ENCODE data around the gene NLRP7. TPM values are rescaled to one million over a fixed set of nuclear protein-coding genes. Genes with fewer than 3 reads are reported as not detected.
A peak's percentile ranks its signal among the peaks of the same experiment; 100 is the strongest.
"Not testable (repeated sequence)": the region's sequence is repeated elsewhere in the genome, so short reads cannot be mapped to it uniquely, and the experiment has no call there.

Gene NLRP7
- total RNA-seq, 1 experiment from 2014 or later, result not detected

DNA sequence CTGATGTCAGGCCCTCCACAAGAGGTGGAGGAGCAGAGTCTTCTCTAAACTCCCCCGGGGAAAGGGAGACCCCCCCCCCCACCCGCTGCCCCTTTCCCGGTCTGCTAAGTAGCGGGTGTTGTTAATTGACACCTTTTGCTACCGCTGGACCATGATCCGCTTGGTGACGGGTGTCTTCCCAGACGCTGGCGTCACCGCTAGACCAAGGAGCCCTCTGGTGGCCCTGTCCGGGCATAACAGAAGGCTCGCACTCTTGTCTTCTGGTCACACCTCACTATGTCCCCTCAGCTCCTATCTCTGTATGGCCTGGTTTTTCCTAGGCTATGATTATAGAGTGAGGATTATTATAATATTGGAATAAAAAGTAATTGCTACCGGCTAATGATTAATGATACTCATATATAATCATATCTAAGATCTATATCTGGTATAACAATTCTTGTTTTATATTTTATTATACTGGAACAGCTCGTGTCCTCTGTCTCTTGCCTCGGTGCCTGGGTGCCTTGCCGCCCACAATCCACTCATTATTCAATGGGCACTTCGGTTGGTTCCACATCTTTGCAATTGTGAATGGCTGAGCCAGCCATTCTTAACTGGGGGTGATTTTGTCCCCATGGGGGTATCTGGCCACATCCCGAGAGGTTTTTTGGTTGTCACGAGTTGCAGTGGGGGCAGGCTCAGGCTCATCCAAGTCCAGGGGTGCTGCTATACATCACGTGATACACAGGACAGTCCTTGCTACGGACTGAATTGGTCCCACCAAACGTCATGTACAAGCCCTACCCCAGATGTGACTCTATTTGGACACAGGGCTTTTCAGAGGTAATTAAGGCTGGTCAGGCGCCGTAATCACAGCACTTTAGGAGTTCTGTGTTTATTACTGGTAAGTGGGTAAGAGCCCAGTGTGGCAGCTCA lies 27.4 kb downstream of the NLRP7 start:
- DNase-seq (ENCODE audit: extremely low read depth, low read depth), result not testable (repeated sequence)

- DNase-seq (ENCODE audit: extremely low read depth, low read depth), result no peak
Observed at GRCh38 chr19:54918499-54918898, 28.8 kb downstream of the NLRP7 start.

- DNase-seq (ENCODE audit: extremely low read depth, low read depth), result no peak
Observed at GRCh38 chr19:54916822-54917221, 30.5 kb downstream of the NLRP7 start.

GRCh38 chr19:54907899-54908298 lies 39.4 kb downstream of the NLRP7 start:
- not testable (repeated sequence) for DNase-seq (ENCODE audit: extremely low read depth, low read depth)

- DNase-seq (ENCODE audit: extremely low read depth, low read depth), result no peak
Observed at GRCh38 chr19:54906819-54907218, 40.5 kb downstream of the NLRP7 start.

DNA sequence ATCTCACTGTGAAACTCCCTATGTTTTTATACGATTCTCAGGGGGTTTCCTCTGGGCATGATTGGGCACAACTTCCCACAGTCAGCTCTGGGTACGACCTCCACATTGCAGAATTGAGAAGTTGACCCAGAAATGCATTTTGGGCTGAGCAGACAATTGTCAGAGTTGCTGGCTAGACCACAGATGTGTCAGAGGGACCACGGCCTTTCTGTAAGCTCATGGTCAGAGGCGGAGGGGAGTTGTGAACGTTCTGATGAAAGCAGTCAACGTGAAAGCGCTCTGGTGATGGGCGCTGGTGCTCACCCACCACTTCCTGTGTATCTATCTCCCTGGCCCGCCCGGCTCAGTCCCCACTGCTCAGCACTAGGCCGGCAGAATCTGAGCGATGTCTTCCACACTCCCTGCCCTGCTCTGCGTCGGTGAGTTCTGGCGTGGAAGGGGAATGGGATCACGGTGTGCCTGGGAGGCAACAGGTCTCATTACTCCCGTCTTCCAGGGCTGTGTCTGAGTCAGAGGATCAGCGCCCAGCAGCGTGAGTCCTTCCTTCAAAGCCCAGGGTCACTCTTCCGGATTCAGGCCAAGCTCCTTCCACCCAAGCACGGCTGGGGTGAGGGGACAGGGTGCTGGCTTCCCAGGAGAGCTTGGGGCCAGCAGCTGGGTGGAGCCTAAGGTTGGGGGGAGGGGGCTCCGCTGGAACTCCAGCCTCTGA lies 41.4 kb downstream of the NLRP7 start, which contains the start of gene NCR1:
Gene NCR1, plus strand, starts transcription at position 346 of the 709 bp plus-strand sequence. Its CDS starts 40 bp downstream, at position 386.
- DNase-seq (ENCODE audit: extremely low read depth, low read depth), result no peak

GRCh38 chr19:54905421-54905802 lies 41.9 kb downstream of the NLRP7 start:
- DNase-seq (ENCODE audit: extremely low read depth, low read depth), result no peak

DNA sequence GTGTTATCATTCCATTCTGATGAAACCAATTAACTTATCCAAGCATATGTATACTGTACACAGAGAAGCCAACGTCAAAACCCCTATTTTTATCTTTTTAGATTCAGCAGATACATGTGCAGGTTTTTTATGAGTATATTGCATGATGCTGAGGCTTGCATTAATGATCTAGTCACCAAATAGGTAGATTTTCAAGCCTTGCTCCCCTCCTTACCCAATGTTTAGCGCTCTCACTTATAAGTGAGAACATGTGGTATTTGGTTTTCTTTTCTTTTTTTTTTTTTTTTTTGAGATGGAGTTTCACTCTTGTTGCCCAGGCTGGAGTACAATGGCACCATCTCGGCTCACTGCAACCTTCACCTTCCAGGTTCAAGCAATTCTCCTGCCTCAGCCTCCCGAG lies 43.1 kb downstream of the NLRP7 start:
- not testable (repeated sequence) for DNase-seq (ENCODE audit: extremely low read depth, low read depth)

- no peak for DNase-seq (ENCODE audit: extremely low read depth, low read depth)
Observed at GRCh38 chr19:54903303-54903702, 44.0 kb downstream of the NLRP7 start.

- DNase-seq (ENCODE audit: extremely low read depth, low read depth), result no peak
Observed at GRCh38 chr19:54902061-54902460, 45.3 kb downstream of the NLRP7 start.

DNA sequence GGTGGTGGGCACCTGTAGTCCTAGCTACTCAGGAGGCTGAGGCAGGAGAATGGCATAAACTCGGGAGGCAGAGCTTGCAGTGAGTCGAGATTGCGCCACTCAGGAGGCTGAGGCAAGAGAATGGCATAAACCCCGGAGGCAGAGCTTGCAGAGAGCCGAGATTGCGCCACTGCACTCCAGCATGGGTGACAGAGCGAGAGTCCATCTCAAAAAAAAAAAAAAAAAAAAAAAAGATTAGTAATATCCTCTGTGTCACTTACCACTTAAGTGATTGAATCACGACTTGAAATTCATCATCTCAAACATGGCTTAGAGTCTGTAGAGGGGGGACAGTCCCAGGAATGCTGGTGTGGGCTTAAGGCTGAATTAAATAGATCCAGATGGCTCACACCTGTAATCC lies 46.2 kb downstream of the NLRP7 start:
- peak; percentile 7 for DNase-seq (ENCODE audit: extremely low read depth, low read depth)

DNA sequence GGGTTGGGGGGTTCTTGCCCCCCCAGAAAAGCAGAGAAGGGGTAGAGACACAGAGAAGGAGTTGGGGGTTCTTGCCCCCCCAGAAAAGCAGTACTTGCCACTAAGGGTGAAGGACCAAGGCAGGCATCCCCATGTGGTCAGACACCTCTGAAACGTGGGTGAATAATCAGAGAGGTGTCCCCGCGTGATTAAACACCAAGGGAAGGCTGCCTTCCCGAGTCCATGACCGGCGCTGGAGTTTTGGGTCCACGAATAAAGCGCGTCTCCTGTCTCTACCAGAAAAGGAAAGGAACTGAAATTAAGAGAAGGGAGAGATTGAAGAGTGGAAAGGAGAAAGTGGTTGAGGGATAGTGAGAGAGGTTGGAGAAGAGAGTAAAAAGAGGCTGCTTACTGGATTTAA lies 47.7 kb downstream of the NLRP7 start:
- not testable (repeated sequence) for DNase-seq (ENCODE audit: extremely low read depth, low read depth)

- not testable (repeated sequence) for DNase-seq (ENCODE audit: extremely low read depth, low read depth)
Observed at GRCh38 chr19:54898685-54899084, 48.6 kb downstream of the NLRP7 start.

GRCh38 chr19:54896036-54896435 lies 51.3 kb downstream of the NLRP7 start:
- DNase-seq (ENCODE audit: extremely low read depth, low read depth), result no peak

- not testable (repeated sequence) for DNase-seq (ENCODE audit: extremely low read depth, low read depth)
Observed at GRCh38 chr19:54894106-54894505, 53.2 kb downstream of the NLRP7 start.

DNA sequence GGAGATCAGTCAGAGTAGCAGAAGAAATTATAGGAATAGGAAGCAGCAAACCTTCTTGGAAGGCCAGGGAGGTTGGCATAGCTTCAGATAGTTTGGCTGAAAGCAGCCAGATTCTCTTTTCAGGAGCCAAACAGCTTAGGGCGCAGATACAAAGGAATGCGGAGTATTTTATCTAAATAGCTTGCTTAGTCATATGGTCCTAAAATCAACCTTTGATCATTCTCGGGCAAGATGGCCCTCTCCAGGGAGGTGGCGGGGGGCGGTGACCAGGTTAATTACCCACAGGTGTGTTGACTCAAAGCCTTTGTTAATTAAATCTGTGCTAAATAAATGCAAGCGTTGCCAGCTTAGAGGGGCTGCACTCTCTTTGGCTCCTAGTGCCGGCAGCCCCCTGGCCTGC lies 53.9 kb downstream of the NLRP7 start:
- DNase-seq (ENCODE audit: extremely low read depth, low read depth), result no peak

DNA sequence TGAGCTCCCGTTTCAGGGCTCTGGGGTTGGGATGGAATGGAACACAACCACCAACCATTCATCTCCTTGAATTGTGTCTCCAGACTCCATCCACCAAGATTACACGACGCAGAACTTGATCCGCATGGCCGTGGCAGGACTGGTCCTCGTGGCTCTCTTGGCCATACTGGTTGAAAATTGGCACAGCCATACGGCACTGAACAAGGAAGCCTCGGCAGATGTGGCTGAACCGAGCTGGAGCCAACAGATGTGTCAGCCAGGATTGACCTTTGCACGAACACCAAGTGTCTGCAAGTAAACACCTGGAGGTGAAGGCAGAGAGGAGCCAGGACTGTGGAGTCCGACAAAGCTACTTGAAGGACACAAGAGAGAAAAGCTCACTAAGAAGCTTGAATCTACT lies 57.8 kb downstream of the NLRP7 start:
- no peak for DNase-seq (ENCODE audit: extremely low read depth, low read depth)

GRCh38 chr19:54888239-54888638 lies 59.1 kb downstream of the NLRP7 start:
- no peak for DNase-seq (ENCODE audit: extremely low read depth, low read depth)

GRCh38 chr19:54883228-54883627 lies 64.1 kb downstream of the NLRP7 start:
- no peak for DNase-seq (ENCODE audit: extremely low read depth, low read depth)

- no peak for DNase-seq (ENCODE audit: extremely low read depth, low read depth)
Observed at GRCh38 chr19:54882758-54883157, 64.6 kb downstream of the NLRP7 start.

DNA sequence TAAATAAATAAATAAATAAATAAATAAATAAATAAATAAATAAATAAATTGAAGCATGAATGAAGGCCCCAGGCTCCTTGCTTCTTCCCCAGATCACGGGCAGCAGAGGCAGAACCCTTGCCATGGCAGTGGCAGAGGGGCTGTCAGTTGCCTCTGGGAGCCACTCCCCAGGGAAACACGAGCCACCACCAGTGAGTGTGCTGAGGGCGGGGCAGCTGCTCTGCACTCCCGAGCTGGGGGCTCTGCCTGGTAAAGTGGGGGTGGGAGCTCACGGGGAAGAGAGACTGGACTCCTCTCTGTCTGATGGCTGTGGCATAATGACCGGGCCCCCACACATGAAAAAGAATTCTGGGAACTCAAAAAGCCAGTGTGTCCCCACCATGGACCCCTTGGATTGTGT lies 65.4 kb downstream of the NLRP7 start:
- DNase-seq (ENCODE audit: extremely low read depth, low read depth), result no peak

GRCh38 chr19:54877471-54877870 lies 69.9 kb downstream of the NLRP7 start:
- DNase-seq (ENCODE audit: extremely low read depth, low read depth), result no peak

Measured in NCI-H460 (cell line).